Measurements from ENCODE around the gene CNTNAP5. TPM values are rescaled to one million over a fixed set of nuclear protein-coding genes. Genes with fewer than 3 reads are reported as not detected.

Gene CNTNAP5
- total RNA-seq, 1 experiment from 2014 or later, result 0.48 TPM

DNA sequence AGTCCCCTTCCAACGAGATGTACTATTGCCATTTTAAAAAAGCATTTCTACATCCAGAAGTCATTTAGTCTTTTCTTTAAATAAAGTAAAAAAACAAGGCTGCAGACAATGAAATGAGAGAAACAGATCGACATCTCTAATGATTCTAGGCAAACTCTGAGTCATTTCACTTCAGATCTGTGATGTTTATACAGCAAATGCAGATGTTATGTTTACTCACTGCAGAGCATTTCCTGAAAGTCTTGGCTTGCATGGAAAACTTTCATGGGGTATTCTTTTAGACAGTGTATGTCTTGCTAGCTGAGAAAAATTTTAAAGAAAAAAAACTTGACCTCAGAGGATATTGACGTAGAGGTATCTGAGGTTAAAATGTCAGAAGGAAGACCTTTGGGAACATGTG, 797.4 kb downstream of the CNTNAP5 start:
- WGBS (ENCODE audit: extremely low coverage, insufficient read length, low lambda C conversion rate), result no CpG with 5 or more reads among the region's 3 CpGs
- Histone ChIP-seq H3K9ac (ENCODE audit: extremely low read depth, insufficient read length, low read length) (no peak overlapping the region), H2BK20ac (ENCODE audit: low read depth, low read length, poor library complexity, severe bottlenecking) (no peak overlapping the region), H4K91ac (ENCODE audit: insufficient read length, low read depth, low read length) (no peak overlapping the region), H3K4me2 (ENCODE audit: insufficient read depth, insufficient read length, low read length) (no peak overlapping the region), H3K4me1 (ENCODE audit: insufficient read depth, low read length) (no peaks in the 10 kb centered on the region), H3K9me3 (ENCODE audit: control insufficient read depth, low read depth, low read length) (no peaks in the 10 kb centered on the region), H2BK15ac (ENCODE audit: low read depth, low read length) (no peak overlapping the region), H3K18ac (ENCODE audit: insufficient read length, low read depth, low read length) (no peak overlapping the region), H2BK5ac (ENCODE audit: insufficient read length, low read length) (no peak overlapping the region), H3K79me1 (ENCODE audit: insufficient read depth, low read depth, low read length, poor library complexity, severe bottlenecking) (no peaks in the 10 kb centered on the region), H4K8ac (replicated peaks; ENCODE audit: insufficient read length, low read depth, low read length) (no peak overlapping the region), H4K20me1 (ENCODE audit: control insufficient read depth, insufficient read depth, insufficient read length) (no peaks in the 10 kb centered on the region), H3K23me2 (ENCODE audit: insufficient read length, low read depth, low read length, poor library complexity, severe bottlenecking) (no peaks in the 10 kb centered on the region), H2AFZ (ENCODE audit: low read length) (no peak overlapping the region), H2BK120ac (ENCODE audit: low read depth, low read length, poor library complexity, severe bottlenecking) (no peak overlapping the region), H3K23ac (ENCODE audit: insufficient read length, low read depth, low read length) (no peak overlapping the region), H3K79me2 (ENCODE audit: insufficient read depth, low read length) (no peaks in the 10 kb centered on the region), H4K5ac (ENCODE audit: insufficient read length, low read depth, low read length) (no peak overlapping the region), H2AK5ac (ENCODE audit: insufficient read length, low read length) (no peak overlapping the region), H3T11ph (ENCODE audit: low read length) (no peak overlapping the region), H3K27ac (ENCODE audit: insufficient read length, low read depth, low read length) (no peak overlapping the region), H2BK12ac (ENCODE audit: insufficient read length, low read depth, low read length) (no peak overlapping the region), H3K56ac (ENCODE audit: insufficient read length, low read depth, low read length) (no peak overlapping the region), H3K14ac (ENCODE audit: insufficient read depth, low read length) (no peak overlapping the region), H3K4ac (ENCODE audit: low read depth, low read length) (no peak overlapping the region), H3K27me3 (ENCODE audit: insufficient read depth, low read length) (no peaks in the 10 kb centered on the region)
- Mint-ChIP-seq H3K4me1 (no peaks in the 10 kb centered on the region), H3K4me3 (no peak overlapping the region), H3K36me3 (ENCODE audit: insufficient read depth in 1 of 3, low read depth in 3 of 3) (peaks cover 0 to 5% (median 0%) of the 10 kb centered on the region in 3 experiments; a peak in 1 of 7 replicates), H3K27ac (no peak overlapping the region; a peak in 1 of 7 replicates), H3K27me3 (ENCODE audit: low read depth) (no peaks in the 10 kb centered on the region), H3K9me3 (peaks cover 2 to 5% of the 10 kb centered on the region in 2 experiments; a peak in 3 of 5 replicates)
- no peak for DNase-seq
- TF ChIP-seq, protein P1, sequence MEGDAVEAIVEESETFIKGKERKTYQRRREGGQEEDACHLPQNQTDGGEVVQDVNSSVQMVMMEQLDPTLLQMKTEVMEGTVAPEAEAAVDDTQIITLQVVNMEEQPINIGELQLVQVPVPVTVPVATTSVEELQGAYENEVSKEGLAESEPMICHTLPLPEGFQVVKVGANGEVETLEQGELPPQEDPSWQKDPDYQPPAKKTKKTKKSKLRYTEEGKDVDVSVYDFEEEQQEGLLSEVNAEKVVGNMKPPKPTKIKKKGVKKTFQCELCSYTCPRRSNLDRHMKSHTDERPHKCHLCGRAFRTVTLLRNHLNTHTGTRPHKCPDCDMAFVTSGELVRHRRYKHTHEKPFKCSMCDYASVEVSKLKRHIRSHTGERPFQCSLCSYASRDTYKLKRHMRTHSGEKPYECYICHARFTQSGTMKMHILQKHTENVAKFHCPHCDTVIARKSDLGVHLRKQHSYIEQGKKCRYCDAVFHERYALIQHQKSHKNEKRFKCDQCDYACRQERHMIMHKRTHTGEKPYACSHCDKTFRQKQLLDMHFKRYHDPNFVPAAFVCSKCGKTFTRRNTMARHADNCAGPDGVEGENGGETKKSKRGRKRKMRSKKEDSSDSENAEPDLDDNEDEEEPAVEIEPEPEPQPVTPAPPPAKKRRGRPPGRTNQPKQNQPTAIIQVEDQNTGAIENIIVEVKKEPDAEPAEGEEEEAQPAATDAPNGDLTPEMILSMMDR (conservative IDR thresholded peaks at IDR 0.05), result no peak
